GM23248 (cell line): ENCODE data around the gene SLC35D3. TPM values are rescaled to one million over a fixed set of nuclear protein-coding genes. Genes with fewer than 3 reads are reported as not detected.
A peak's percentile ranks its signal among the peaks of the same experiment; 100 is the strongest.
"Not testable (repeated sequence)": the region's sequence is repeated elsewhere in the genome, so short reads cannot be mapped to it uniquely, and the experiment has no call there.

Experiments used
- DNase-seq: peaks from one replicate; pipeline ENCODE4 v3.0.0-alpha.2; 2015
- H2AFZ ChIP-seq: fragments of 200-600 bp; sonication (generic); 2 replicates; pipeline ENCODE4 v1.6.1; 2016; ENCODE audit warnings: antibody characterized with exemption
- H3F3A ChIP-seq: fragments of 200-600 bp; sonication (generic); 2 replicates; pipeline ENCODE4 v1.6.1; 2016; ENCODE audit warnings: mild to moderate bottlenecking, antibody characterized with exemption, mixed run types; ENCODE audit not compliant: insufficient read depth
- H3K27ac ChIP-seq: fragments of 200-600 bp; sonication (generic); 2 replicates; pipeline ENCODE4 v1.5.1; 2016; ENCODE audit warnings: mild to moderate bottlenecking
- H3K27me3 ChIP-seq: fragments of 200-600 bp; sonication (generic); replicated peaks from 2 replicates; pipeline ENCODE4 v1.6.1; 2016; ENCODE audit warnings: mild to moderate bottlenecking; ENCODE audit not compliant: insufficient read depth
- H3K36me3 ChIP-seq: fragments of 200-600 bp; sonication (generic); 2 replicates; pipeline ENCODE4 v1.6.1; 2016; ENCODE audit warnings: low read depth, mild to moderate bottlenecking
- H3K4me1 ChIP-seq: fragments of 200-600 bp; sonication (generic); 2 replicates; pipeline ENCODE4 v1.6.1; 2016; ENCODE audit warnings: mild to moderate bottlenecking; ENCODE audit not compliant: insufficient read depth
- H3K4me2 ChIP-seq: fragments of 200-600 bp; sonication (generic); one replicate; pipeline ENCODE4 v1.6.1; 2016; ENCODE audit warnings: mild to moderate bottlenecking; ENCODE audit not compliant: unreplicated experiment
- H3K4me3 ChIP-seq: fragments of 200-600 bp; sonication (generic); 2 replicates; pipeline ENCODE4 v1.5.1; 2016; ENCODE audit warnings: mild to moderate bottlenecking
- H3K79me2 ChIP-seq: fragments of 200-600 bp; sonication (generic); 2 replicates; pipeline ENCODE4 v1.6.1; 2016; ENCODE audit warnings: mild to moderate bottlenecking; ENCODE audit not compliant: insufficient read depth
- H3K9ac ChIP-seq: fragments of 200-600 bp; sonication (generic); 2 replicates; pipeline ENCODE4 v1.6.1; 2016; ENCODE audit warnings: mild to moderate bottlenecking
- H3K9me2 ChIP-seq: fragments of 200-600 bp; sonication (generic); 2 replicates; pipeline ENCODE4 v1.6.1; 2016; ENCODE audit warnings: mixed run types, mild to moderate bottlenecking, moderate library complexity; ENCODE audit not compliant: insufficient read depth
- H3K9me3 ChIP-seq: fragments of 200-600 bp; sonication (generic); one replicate; pipeline ENCODE4 v1.6.1; 2017; ENCODE audit warnings: low read depth
- H4K20me1 ChIP-seq: fragments of 200-600 bp; sonication (generic); 2 replicates; pipeline ENCODE4 v1.6.0; 2016; ENCODE audit not compliant: insufficient read depth
- EZH2 ChIP-seq: fragments of 200-600 bp; sonication (generic); IDR thresholded peaks from 2 replicates; pipeline ENCODE4 v1.6.1; 2018; ENCODE audit warnings: antibody characterized with exemption, mild to moderate bottlenecking; ENCODE audit not compliant: insufficient read depth, poor library complexity, severe bottlenecking
- EZH2phosphoT487 ChIP-seq: fragments of 200-600 bp; sonication (generic); IDR thresholded peaks from 2 replicates; pipeline ENCODE4 v1.6.1; 2018; ENCODE audit warnings: antibody characterized with exemption, moderate library complexity, mild to moderate bottlenecking, low read depth; ENCODE audit not compliant: insufficient read depth
- WGBS, 2 experiments: methylation state at CpG; one replicate each; pipeline ENCODE4 v1.1.6; 2015 to 2017; ENCODE audit warnings: low lambda C conversion rate in 2 of 2, low coverage in 1 of 2; ENCODE audit errors: missing lambda C conversion rate in 2 of 2; 5-methylcytosine and 5-hydroxymethylcytosine counted together
- in situ Hi-C: fragments of 300-500 bp; cut with MboI; formaldehyde crosslinking; loops from 2 replicates; pipeline ENCODE4 v1.15.0; 2020
- polyA plus RNA-seq: library from polyadenylated mRNA; unstranded; fragments of >200 nt; fragmentation: Nextera tagmentation; extraction: Ambion mirVana; gene quantifications from 2 replicates; pipeline ENCODE4 v1.2.1, GENCODE V29; 2016
- total RNA-seq: library from RNA; depleted of rRNA; stranded (reverse); fragments of >200 nt; shearing (Covaris generic); gene quantifications from 2 replicates; pipeline ENCODE4 v1.2.3, GENCODE V29; 2014

The SLC35D3 gene
- total and polyA plus RNA-seq, 2 experiments from 2014 or later, result not detected

- no peak overlapping the region for H3K9ac ChIP-seq
- H3K9me2 ChIP-seq, result no peaks in the 10 kb centered on the region
- in situ Hi-C loops, result no loop called here
- DNase-seq, result no peak
- no peaks in the 10 kb centered on the region for H3K79me2 ChIP-seq
- H4K20me1 ChIP-seq, result no peaks in the 10 kb centered on the region
- no peaks in the 10 kb centered on the region for H3K4me1 ChIP-seq
- no peak overlapping the region for H3K27ac ChIP-seq
- H3K4me3 ChIP-seq, result no peak overlapping the region
- no peak for TF ChIP-seq EZH2
- no peak for TF ChIP-seq EZH2phosphoT487
- no peaks in the 10 kb centered on the region for H3K9me3 ChIP-seq
- no peaks in the 10 kb centered on the region for H3K36me3 ChIP-seq
- no peak overlapping the region for H3K4me2 ChIP-seq
- WGBS, 2 experiments, result 48 to 52% methylated on average over 4 of the region's 4 CpGs
- no peak overlapping the region for H2AFZ ChIP-seq
- H3F3A ChIP-seq, result no peaks in the 10 kb centered on the region
- peaks cover 4% of the 10 kb centered on the region; the same call in 1 of the 2 replicates for H3K27me3 ChIP-seq
Observed at GRCh38 chr6:136945711-136946121, 23.6 kb downstream of the SLC35D3 start.

DNA sequence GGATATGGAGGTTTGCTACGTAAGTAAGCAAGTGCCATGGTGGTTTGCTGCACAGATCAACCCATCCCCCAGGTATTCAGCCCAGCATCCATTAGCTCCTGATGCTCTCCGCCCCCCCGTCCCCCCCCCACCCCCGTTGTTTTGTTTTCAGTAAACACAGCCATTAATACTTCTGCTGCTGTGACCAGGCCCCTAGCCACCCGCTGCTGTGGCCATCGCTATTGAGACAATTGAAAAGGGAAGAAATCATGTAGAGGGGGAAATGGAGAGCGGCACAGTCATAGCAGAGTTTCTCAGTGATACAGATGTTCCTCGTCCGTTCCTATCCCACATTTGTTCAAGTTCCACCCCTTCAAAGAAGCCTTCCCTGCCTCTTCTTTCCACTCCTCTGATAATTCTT lies 24.9 kb downstream of the SLC35D3 start:
- H4K20me1 ChIP-seq, result no peaks in the 10 kb centered on the region
- no peak overlapping the region for H2AFZ ChIP-seq
- no peak overlapping the region for H3K4me3 ChIP-seq
- H3K79me2 ChIP-seq, result no peaks in the 10 kb centered on the region
- no peaks in the 10 kb centered on the region for H3K9me3 ChIP-seq
- in situ Hi-C loops, result no loop called here
- H3K4me1 ChIP-seq, result no peaks in the 10 kb centered on the region
- no peak overlapping the region for H3K9ac ChIP-seq
- DNase-seq, result no peak
- no peaks in the 10 kb centered on the region for H3K36me3 ChIP-seq
- TF ChIP-seq EZH2 (no peak), EZH2phosphoT487 (no peak)
- H3K27ac ChIP-seq, result no peak overlapping the region
- no peak overlapping the region for H3K4me2 ChIP-seq
- 32 to 38% methylated on average over 9 of the region's 9 CpGs for WGBS, 2 experiments
- H3F3A ChIP-seq, result no peaks in the 10 kb centered on the region
- H3K9me2 ChIP-seq, result no peaks in the 10 kb centered on the region
- H3K27me3 ChIP-seq, result peaks cover 4% of the 10 kb centered on the region; the same call in 1 of the 2 replicates

DNA sequence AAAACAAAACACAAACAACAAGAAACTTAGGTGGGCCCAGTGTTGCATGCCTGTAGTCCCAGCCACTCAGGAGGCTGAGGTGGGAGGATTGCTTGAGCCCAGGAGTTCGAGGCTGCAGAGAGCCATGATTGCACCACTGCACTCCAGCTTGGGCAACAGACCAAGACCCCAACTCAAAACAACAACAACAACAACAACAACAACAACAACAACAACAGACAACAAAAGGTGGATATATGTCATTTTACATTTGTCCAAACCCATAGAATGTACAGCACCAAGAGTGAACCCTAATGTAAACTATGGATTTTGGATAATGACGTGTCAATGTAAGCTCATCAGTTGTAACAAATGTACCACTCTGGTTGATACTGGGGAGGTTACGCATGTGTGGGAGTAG lies 27.9 kb downstream of the SLC35D3 start:
- H3K4me3 ChIP-seq, H4K20me1 ChIP-seq, H3K79me2 ChIP-seq, H3F3A ChIP-seq, in situ Hi-C loops, H3K36me3 ChIP-seq, H3K9me3 ChIP-seq, H3K4me1 ChIP-seq, H3K27ac ChIP-seq, H2AFZ ChIP-seq, H3K9ac ChIP-seq, H3K27me3 ChIP-seq, H3K9me2 ChIP-seq, DNase-seq, H3K4me2 ChIP-seq: not testable (repeated sequence)
- 66% methylated on average over 3 of the region's 3 CpGs for WGBS, 2 experiments

DNA sequence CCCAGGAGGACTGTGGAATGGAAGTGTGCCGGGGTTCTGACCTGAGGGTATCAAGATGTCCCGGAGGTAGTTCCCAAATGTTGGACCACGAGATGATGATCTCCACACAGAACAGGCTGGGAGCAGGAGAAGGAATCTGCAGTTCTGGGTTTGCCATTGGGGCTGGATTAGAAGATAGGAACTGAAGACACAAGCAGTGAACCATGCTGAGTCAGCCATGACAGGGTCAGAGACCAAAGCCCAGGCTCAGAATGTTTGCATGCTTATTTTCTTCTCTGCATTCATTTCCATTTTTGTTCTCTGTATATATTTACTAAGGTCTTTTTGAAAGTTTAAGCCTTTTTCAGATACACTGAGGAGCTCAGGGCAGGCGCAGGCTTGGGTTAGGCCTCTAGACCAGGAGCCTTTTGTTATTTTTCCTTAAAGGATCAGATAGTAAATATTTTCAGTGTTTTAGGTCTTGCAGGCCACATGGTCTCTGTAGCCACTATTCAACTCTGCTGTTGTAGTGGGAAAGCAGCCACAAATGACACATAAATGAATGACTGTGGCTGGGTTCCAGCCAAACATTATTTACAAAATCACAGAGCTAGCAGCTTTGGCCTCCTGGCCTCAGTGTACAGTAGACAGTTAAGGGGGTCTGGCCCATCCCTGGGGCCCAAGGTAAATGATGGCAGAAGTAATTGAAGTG lies 28.5 kb downstream of the SLC35D3 start:
- Histone ChIP-seq H3K4me1 (no peaks in the 10 kb centered on the region), H3K9me2 (no peaks in the 10 kb centered on the region), H3K27ac (no peak overlapping the region), H4K20me1 (no peaks in the 10 kb centered on the region), H3K4me3 (no peak overlapping the region), H3K27me3 (peaks cover 4% of the 10 kb centered on the region; the same call in 1 of the 2 replicates), H3K36me3 (no peaks in the 10 kb centered on the region), H3K4me2 (no peak overlapping the region), H3K9me3 (no peaks in the 10 kb centered on the region), H3F3A (no peaks in the 10 kb centered on the region), H3K79me2 (no peaks in the 10 kb centered on the region), H3K9ac (no peak overlapping the region), H2AFZ (no peak overlapping the region)
- in situ Hi-C loops, result no loop called here
- 67 to 77% methylated on average over 4 of the region's 4 CpGs for WGBS, 2 experiments
- DNase-seq, result peak; percentile 10
- no peak for TF ChIP-seq EZH2phosphoT487
